CD14-positive monocyte (primary cell): ENCODE results near the gene BAG1. TPM values are rescaled to one million over a fixed set of nuclear protein-coding genes. Genes with fewer than 3 reads are reported as not detected.

ENCODE experiments used
- DNase-seq, 3 donors: peaks; one replicate each; pipeline ENCODE4 v3.0.0-alpha.2; 2011 to 2022
- H2AFZ ChIP-seq: 2 replicates; pipeline ENCODE4 v1.6.0; 2012; ENCODE audit warnings: mild to moderate bottlenecking, low read depth, low read length, inconsistent platforms; ENCODE audit not compliant: insufficient read depth, poor library complexity, severe bottlenecking
- H3K27ac ChIP-seq, 2 donors: 1 replicate in 1 of 2; 2 replicates in 1 of 2; pipeline ENCODE4 v1.5.1; 2012 to 2013; ENCODE audit warnings: low read length in 2 of 2, control low read depth in 1 of 2, inconsistent platforms in 1 of 2, low read depth in 1 of 2, mild to moderate bottlenecking in 1 of 2
- H3K27me3 ChIP-seq, 2 donors: one replicate each; pipeline versions ENCODE4 v1.6.0 to v1.6.1; 2011 to 2013; ENCODE audit warnings: low read length in 2 of 2; ENCODE audit not compliant: control insufficient read depth in 2 of 2, insufficient read depth in 2 of 2
- H3K36me3 ChIP-seq, 2 donors: replicated peaks in 1 of 2; 1 replicate in 1 of 2; 2 replicates in 1 of 2; pipeline versions ENCODE4 v1.5.1 to v1.6.1; 2012 to 2013; ENCODE audit warnings: low read length in 2 of 2, control low read depth in 1 of 2, inconsistent platforms in 1 of 2, mild to moderate bottlenecking in 1 of 2; ENCODE audit not compliant: insufficient read depth in 2 of 2, control insufficient read depth in 1 of 2
- H3K4me1 ChIP-seq, 2 donors: 1 replicate in 1 of 2; 2 replicates in 1 of 2; pipeline versions ENCODE4 v1.5.1 to v1.6.1; 2012 to 2013; ENCODE audit warnings: low read length in 2 of 2, control low read depth in 1 of 2, inconsistent platforms in 1 of 2, mild to moderate bottlenecking in 1 of 2, moderate library complexity in 1 of 2; ENCODE audit not compliant: insufficient read depth in 2 of 2, control insufficient read depth in 1 of 2
- H3K4me2 ChIP-seq: replicated peaks from 2 replicates; pipeline ENCODE3; 2012; ENCODE audit warnings: low read length, moderate library complexity, mild to moderate bottlenecking; ENCODE audit not compliant: poor library complexity, severe bottlenecking; ENCODE audit errors: extremely low read depth
- H3K4me3 ChIP-seq, 3 experiments: fragments of 200-600 bp in 1 of 3; sonication (generic) in 1 of 3; replicated peaks in 1 of 3; 1 replicate in 2 of 3; 2 replicates in 1 of 3; pipeline ENCODE4 v1.5.1; 2011 to 2013; ENCODE audit warnings: low read length in 3 of 3, mild to moderate bottlenecking in 3 of 3, control low read depth in 2 of 3, low read depth in 2 of 3, inconsistent platforms in 1 of 3, moderate library complexity in 1 of 3
- H3K79me2 ChIP-seq: 2 replicates; pipeline ENCODE4 v1.6.0; 2012; ENCODE audit warnings: mild to moderate bottlenecking, control low read depth, inconsistent platforms, low read length, moderate library complexity; ENCODE audit not compliant: insufficient read depth
- H3K9ac ChIP-seq: 2 replicates; pipeline ENCODE4 v1.6.0; 2017; ENCODE audit warnings: low read length, mild to moderate bottlenecking; ENCODE audit not compliant: insufficient read depth, poor library complexity, severe bottlenecking
- H3K9me3 ChIP-seq, 2 donors: replicated peaks in 1 of 2; 1 replicate in 1 of 2; 2 replicates in 1 of 2; pipeline versions ENCODE4 v1.5.1 to v1.6.1; 2012 to 2013; ENCODE audit warnings: low read length in 2 of 2, control low read depth in 1 of 2; ENCODE audit not compliant: control insufficient read depth in 1 of 2, insufficient read depth in 1 of 2
- H4K20me1 ChIP-seq: 2 replicates; pipeline ENCODE4 v1.6.0; 2012; ENCODE audit warnings: mild to moderate bottlenecking, low read length, control low read depth, moderate library complexity; ENCODE audit not compliant: insufficient read depth
- H3K27ac Mint-ChIP-seq, 7 donors: one replicate each; pipeline ENCODE4 v1.8.0; 2020; ENCODE audit warnings: mild to moderate bottlenecking in 7 of 7, mixed read lengths in 7 of 7, moderate library complexity in 6 of 7, inconsistent platforms in 2 of 7
- H3K27me3 Mint-ChIP-seq, 3 donors: one replicate each; pipeline ENCODE4 v1.8.0; 2021 to 2022; ENCODE audit warnings: low read depth in 3 of 3, mild to moderate bottlenecking in 3 of 3, mixed read lengths in 3 of 3, moderate library complexity in 3 of 3, inconsistent platforms in 1 of 3
- H3K36me3 Mint-ChIP-seq, 2 donors: one replicate each; pipeline ENCODE4 v1.8.0; 2020; ENCODE audit warnings: mixed read lengths in 2 of 2, inconsistent platforms in 1 of 2, mild to moderate bottlenecking in 1 of 2
- H3K4me1 Mint-ChIP-seq: one replicate; pipeline ENCODE4 v1.8.0; 2020; ENCODE audit warnings: mild to moderate bottlenecking, mixed read lengths
- H3K4me3 Mint-ChIP-seq, 2 donors: one replicate each; pipeline ENCODE4 v1.8.0; 2020; ENCODE audit warnings: mild to moderate bottlenecking in 2 of 2, mixed read lengths in 2 of 2, moderate library complexity in 1 of 2
- H3K9me3 Mint-ChIP-seq, 7 donors: one replicate each; pipeline ENCODE4 v1.8.0; 2020 to 2022; ENCODE audit warnings: mixed read lengths in 7 of 7, mild to moderate bottlenecking in 6 of 7, moderate library complexity in 6 of 7, inconsistent platforms in 2 of 7
- CTCF ChIP-seq: fragments of 200-600 bp; IDR thresholded peaks from one replicate; pipeline ENCODE4 v1.8.0; 2022; ENCODE audit warnings: antibody characterized with exemption, mild to moderate bottlenecking
- WGBS: methylation state at CpG from one replicate; pipeline ENCODE4 v1.1.5; 2013; ENCODE audit warnings: missing lambda C conversion rate; ENCODE audit not compliant: insufficient coverage; 5-methylcytosine and 5-hydroxymethylcytosine counted together
- intact Hi-C, 2 donors: fragments of 100-400 bp; cut with micrococcal nuclease; formaldehyde crosslinking; loops; one replicate each; pipeline versions ENCODE4 v1.15.0 to v1.15.1; 2023
- polyA plus RNA-seq, 3 donors: library from polyadenylated mRNA; depleted of rRNA in 1 of 3; unstranded in 2 of 3; stranded (reverse) in 1 of 3; fragments of 300-500 nt in 2 of 3; fragments of >200 nt in 1 of 3; fragmentation: Illumina TruSeq in 2 of 3; gene quantifications; 1 replicate in 2 of 3; 2 replicates in 1 of 3; pipeline ENCODE4 v1.2.3, GENCODE V29; 2012 to 2021

The BAG1 gene
- polyA plus RNA-seq, 3 donors, result 41.8 to 94.5 (median 93.6) TPM

- no peak for TF ChIP-seq CTCF
- Histone ChIP-seq H3K27ac (peak overlapping the region in 1 of 2 donors; percentile 38), H3K4me1 (peaks cover 22 to 26% of the 10 kb centered on the region in 2 donors), H3K9ac (no peak overlapping the region), H3K4me2 (no peak overlapping the region), H3K79me2 (peaks cover 55% of the 10 kb centered on the region), H2AFZ (no peak overlapping the region), H3K27me3 (no peaks in the 10 kb centered on the region), H3K9me3 (no peaks in the 10 kb centered on the region), H4K20me1 (peaks cover 15% of the 10 kb centered on the region), H3K36me3 (peaks cover 59 to 69% of the 10 kb centered on the region in 2 donors), H3K4me3 (no peak overlapping the region)
- intact Hi-C loops, result loop anchor here in 1 of 2 donors (10.0 kb wide), 3 partner anchors 102 to 242 kb away; partner anchors contain the start of genes B4GALT1, DNAJA1 and SMU1
- peaks cover 49 to 65% of the 10 kb centered on the region in 2 donors for H3K36me3 Mint-ChIP-seq
- peaks cover 35% of the 10 kb centered on the region for H3K4me1 Mint-ChIP-seq
- peaks cover 0 to 1% (median 0%) of the 10 kb centered on the region in 3 donors for H3K27me3 Mint-ChIP-seq
- no peak for DNase-seq
- peak overlapping the region in 3 of 7 donors; percentile 2 to 16 (median 4) for H3K27ac Mint-ChIP-seq
- peaks cover 0 to 2% (median 0%) of the 10 kb centered on the region in 7 donors for H3K9me3 Mint-ChIP-seq
- no peak overlapping the region for H3K4me3 Mint-ChIP-seq
Observed at GRCh38 chr9:33267151-33267767, 2.8 kb upstream of the BAG1 start.

- Mint-ChIP-seq H3K4me3 (peak overlapping the region; percentile 89 to 95), H3K27me3 (peaks cover 0 to 1% (median 0%) of the 10 kb centered on the region in 3 donors), H3K27ac (peak overlapping the region; percentile 97 to 100 (median 99)), H3K9me3 (peaks cover 0 to 2% (median 0%) of the 10 kb centered on the region in 7 donors), H3K4me1 (peaks cover 35% of the 10 kb centered on the region), H3K36me3 (peaks cover 47 to 64% of the 10 kb centered on the region in 2 donors)
- peak overlapping the region; percentile 87 to 96 for H3K27ac ChIP-seq
- peaks cover 64% of the 10 kb centered on the region for H3K79me2 ChIP-seq
- H3K4me3 ChIP-seq, result peak overlapping the region; percentile 72 to 88 (median 79)
- no peak for TF ChIP-seq CTCF
- DNase-seq, result peak in 1 of 3 donors; percentile 54
- WGBS, result 5% methylated on average over 11 of the region's 13 CpGs
- no peaks in the 10 kb centered on the region for H3K27me3 ChIP-seq
- H3K4me2 ChIP-seq, result peak overlapping the region; percentile 79
- H3K9ac ChIP-seq, result peak overlapping the region; percentile 76
- intact Hi-C loops, result loop anchor here in 1 of 2 donors (2.0 to 10.0 kb wide), 4 partner anchors 39 to 241 kb away; partner anchors contain the start of genes B4GALT1, DNAJA1 and SMU1
- no peaks in the 10 kb centered on the region for H3K9me3 ChIP-seq
- H3K36me3 ChIP-seq, result peaks cover 59 to 69% of the 10 kb centered on the region in 2 donors
- peak overlapping the region; percentile 79 for H2AFZ ChIP-seq
- peaks cover 23% of the 10 kb centered on the region for H4K20me1 ChIP-seq
- H3K4me1 ChIP-seq, result peaks cover 22 to 26% of the 10 kb centered on the region in 2 donors
Observed at GRCh38 chr9:33265211-33265865, 830 bp upstream of the BAG1 start.
